Muscle of leg (tissue), 11 donors: ENCODE measurements around the gene CCDC148. TPM values are rescaled to one million over a fixed set of nuclear protein-coding genes. Genes with fewer than 3 reads are reported as not detected.
A peak's percentile ranks its signal among the peaks of the same experiment; 100 is the strongest.

ENCODE experiments used
- DNase-seq: peaks from one replicate; pipeline ENCODE4 v3.0.0; 2013
- H3K27ac ChIP-seq: one replicate; pipeline ENCODE4 v1.5.1; 2013; ENCODE audit warnings: mild to moderate bottlenecking, low read length, control low read depth
- H3K27me3 ChIP-seq: one replicate; pipeline ENCODE4 v1.6.1; 2013; ENCODE audit warnings: low read length; ENCODE audit not compliant: control insufficient read depth, insufficient read depth
- H3K36me3 ChIP-seq: one replicate; pipeline ENCODE4 v1.6.1; 2013; ENCODE audit warnings: low read length; ENCODE audit not compliant: control insufficient read depth, insufficient read depth
- H3K4me1 ChIP-seq: one replicate; pipeline ENCODE4 v1.6.1; 2013; ENCODE audit warnings: low read length; ENCODE audit not compliant: control insufficient read depth, insufficient read depth
- H3K4me3 ChIP-seq: one replicate; pipeline ENCODE4 v1.5.1; 2013; ENCODE audit warnings: low read length, control low read depth
- H3K9me3 ChIP-seq: replicated peaks from 2 replicates; pipeline ENCODE4 v1.6.1; 2013; ENCODE audit warnings: low read depth, low read length; ENCODE audit not compliant: control insufficient read depth
- WGBS: methylation state at CpG from one replicate; pipeline ENCODE4 v1.1.5; 2013; ENCODE audit warnings: missing lambda C conversion rate; ENCODE audit not compliant: insufficient coverage; 5-methylcytosine and 5-hydroxymethylcytosine counted together
- polyA plus RNA-seq, 8 donors: library from polyadenylated mRNA; unstranded; fragments of 120-200 nt; gene quantifications; one replicate each; pipeline versions ENCODE4 v1.2.1 to v1.2.3, GENCODE V29; 2013; ENCODE audit warnings: inconsistent platforms in 1 of 8, low replicate concordance in 1 of 8; ENCODE audit not compliant: insufficient read length in 8 of 8, insufficient read depth in 1 of 8
- total RNA-seq: library from RNA; stranded (reverse); fragments of 120-200 nt; gene quantifications from one replicate; pipeline ENCODE4 v1.2.4, GENCODE V29; 2013

The CCDC148 gene
- total and polyA plus RNA-seq, 9 donors, result 0.24 to 1.2 (median 0.36) TPM

DNA sequence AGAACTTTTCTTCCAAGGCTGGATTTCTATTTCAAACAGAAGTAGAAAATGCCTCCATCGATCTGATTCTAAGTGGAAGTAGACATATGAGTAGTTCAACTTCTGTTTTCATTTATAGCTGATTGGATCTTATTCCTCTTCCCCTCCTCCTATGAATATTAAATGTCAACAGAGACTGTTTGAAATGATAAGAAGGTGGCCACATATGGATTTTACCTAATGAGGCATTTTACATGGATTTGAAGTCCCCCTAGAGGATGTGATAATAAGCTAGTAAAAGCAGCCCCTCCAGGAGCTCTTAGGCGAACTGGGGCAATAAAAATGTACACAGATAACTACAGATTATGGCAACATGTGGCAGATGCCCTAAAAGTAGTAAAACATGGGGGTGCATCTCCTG, 283.8 kb downstream of the CCDC148 start:
- no peaks in the 10 kb centered on the region for H3K4me1 ChIP-seq
- no peaks in the 10 kb centered on the region for H3K9me3 ChIP-seq
- no peaks in the 10 kb centered on the region for H3K36me3 ChIP-seq
- no peak overlapping the region for H3K27ac ChIP-seq
- DNase-seq, result no peak
- H3K4me3 ChIP-seq, result no peak overlapping the region
- H3K27me3 ChIP-seq, result no peaks in the 10 kb centered on the region
- WGBS, result 40% methylated on average over 1 of the region's 2 CpGs

DNA sequence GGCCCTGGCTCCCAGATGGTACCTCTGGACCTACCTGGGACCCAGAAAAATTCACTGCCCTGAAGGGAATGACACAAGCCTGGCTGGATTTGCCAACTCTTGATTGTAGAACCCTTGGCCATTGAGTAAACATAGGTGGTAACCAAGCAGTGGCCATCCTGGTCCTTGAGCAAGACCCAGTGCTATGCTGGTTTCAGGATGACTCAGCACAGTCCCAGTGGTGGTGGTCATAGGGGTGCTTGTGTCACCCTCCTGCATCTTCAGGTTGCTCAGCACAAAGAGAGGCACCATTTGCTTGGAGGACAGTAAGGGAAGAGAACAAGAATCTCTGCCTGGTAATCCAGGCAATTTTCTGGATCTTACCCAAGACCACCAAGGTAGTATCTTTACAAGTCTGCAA, 302.0 kb downstream of the CCDC148 start:
- Histone ChIP-seq H3K4me3 (no peak overlapping the region), H3K36me3 (no peaks in the 10 kb centered on the region), H3K4me1 (no peaks in the 10 kb centered on the region), H3K27me3 (no peaks in the 10 kb centered on the region), H3K9me3 (no peaks in the 10 kb centered on the region), H3K27ac (no peak overlapping the region)
- DNase-seq, result no peak

DNA sequence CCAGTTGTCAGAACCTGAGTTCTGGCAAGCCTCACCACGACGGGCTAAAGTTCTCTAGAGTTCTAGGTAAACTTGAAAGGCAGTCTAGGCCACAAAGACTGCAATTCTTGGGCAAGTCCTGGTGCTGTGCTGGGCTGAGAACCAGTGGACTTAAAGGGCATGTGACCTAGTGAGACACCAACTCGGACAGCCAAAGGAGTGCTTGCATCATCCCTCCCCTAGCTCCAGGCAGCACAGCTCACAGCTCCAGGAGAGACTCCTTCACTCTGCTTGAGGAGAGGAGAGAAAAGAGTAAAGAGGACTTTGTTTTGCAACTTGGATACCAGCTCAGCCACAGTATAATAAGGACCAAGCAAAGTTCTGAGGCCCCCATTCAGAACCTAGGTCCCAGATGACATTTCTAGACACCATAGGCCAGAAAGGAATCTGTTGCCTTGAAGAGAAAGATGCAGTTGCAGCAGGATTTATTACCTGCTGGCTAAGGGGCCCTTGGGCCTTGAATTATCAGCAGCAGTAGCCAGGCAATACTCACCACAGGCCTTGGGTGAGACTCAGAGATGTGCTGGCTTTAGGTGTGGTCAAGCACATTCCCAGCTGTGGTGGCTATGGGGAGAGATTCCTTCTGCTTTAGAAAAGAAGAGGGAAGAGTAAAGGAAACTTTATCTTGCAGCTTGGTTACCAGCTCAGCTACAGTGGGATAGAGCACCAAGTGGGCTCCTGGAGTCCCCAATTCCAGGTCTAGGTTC, 303.1 kb downstream of the CCDC148 start:
- Histone ChIP-seq H3K4me1 (no peaks in the 10 kb centered on the region), H3K36me3 (no peaks in the 10 kb centered on the region), H3K27me3 (no peaks in the 10 kb centered on the region), H3K4me3 (no peak overlapping the region), H3K27ac (no peak overlapping the region), H3K9me3 (no peaks in the 10 kb centered on the region)
- DNase-seq, result no peak
- 94% methylated on average over 2 of the region's 3 CpGs for WGBS

DNA sequence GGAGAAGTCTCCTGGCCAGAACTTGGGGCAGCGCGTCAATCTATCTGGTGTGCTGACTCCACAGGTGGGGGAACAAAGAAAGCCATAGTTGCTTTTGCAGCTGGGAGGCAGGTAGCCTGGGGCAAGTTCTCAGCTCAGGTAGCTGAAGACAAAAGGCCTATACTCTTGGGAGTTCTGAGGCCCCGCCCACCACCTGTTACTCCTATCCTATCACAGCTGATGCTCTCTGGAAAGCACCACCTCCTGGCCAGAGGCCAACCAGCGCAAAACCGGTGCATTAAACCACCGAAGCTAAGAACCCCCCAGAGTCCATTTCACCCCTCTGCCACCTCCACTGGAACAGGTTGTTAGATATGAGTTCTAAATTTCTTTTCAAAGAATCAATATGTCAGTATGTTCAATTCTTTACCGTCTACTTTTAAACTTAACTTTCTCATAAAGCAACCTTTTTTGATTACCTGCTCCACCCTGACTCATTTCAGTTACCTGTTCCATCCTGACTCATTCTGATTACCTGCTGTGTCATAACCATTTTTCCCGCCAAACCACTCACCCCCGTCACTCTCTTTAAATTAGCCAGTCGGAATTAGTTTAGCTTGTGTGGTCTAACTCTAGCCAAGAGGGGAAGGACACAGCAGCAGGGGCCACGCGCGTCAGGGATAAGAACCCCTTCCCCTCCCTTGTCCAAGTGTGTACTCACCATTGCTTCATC, 311.5 kb downstream of the CCDC148 start:
- H3K9me3 ChIP-seq, result no peaks in the 10 kb centered on the region
- DNase-seq, result no peak
- no peaks in the 10 kb centered on the region for H3K27me3 ChIP-seq
- 91% methylated on average over 6 of the region's 13 CpGs for WGBS
- H3K4me3 ChIP-seq, result no peak overlapping the region
- H3K27ac ChIP-seq, result no peak overlapping the region
- no peaks in the 10 kb centered on the region for H3K4me1 ChIP-seq
- H3K36me3 ChIP-seq, result no peaks in the 10 kb centered on the region

DNA sequence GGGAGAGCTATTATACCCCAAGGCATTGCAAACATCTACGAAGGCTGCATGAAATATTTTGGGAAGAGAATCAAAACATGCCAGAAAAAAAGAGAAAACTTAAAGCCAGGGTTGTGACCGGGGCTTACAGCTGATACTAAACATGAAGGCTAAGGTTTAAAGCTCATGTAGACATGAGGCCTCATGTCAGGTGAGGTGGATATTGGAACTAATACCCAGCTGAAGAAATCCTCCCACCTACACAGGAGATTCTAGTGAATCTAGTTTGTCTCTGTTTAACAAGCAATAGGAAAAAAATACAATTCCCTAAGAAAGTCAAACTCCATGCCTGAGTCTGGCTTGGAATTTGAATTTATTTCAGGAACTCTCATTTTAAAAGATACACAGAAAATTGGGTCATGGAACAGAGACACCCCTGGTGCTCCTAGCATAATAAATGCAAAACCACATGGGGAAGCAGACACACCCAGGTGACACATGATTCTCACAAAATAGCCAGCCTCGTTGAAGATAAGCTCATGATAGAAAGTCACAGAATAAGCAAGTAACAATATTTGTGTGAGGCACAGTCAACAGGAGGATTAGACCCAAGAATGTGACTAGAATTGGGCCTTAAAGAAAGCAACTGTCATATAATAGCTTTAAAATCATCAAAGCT, 312.7 kb downstream of the CCDC148 start:
- Histone ChIP-seq H3K9me3 (no peaks in the 10 kb centered on the region), H3K27ac (no peak overlapping the region), H3K27me3 (no peaks in the 10 kb centered on the region), H3K4me3 (no peak overlapping the region), H3K4me1 (no peaks in the 10 kb centered on the region), H3K36me3 (no peaks in the 10 kb centered on the region)
- no peak for DNase-seq
- no CpG with 5 or more reads among the region's 3 CpGs for WGBS

DNA sequence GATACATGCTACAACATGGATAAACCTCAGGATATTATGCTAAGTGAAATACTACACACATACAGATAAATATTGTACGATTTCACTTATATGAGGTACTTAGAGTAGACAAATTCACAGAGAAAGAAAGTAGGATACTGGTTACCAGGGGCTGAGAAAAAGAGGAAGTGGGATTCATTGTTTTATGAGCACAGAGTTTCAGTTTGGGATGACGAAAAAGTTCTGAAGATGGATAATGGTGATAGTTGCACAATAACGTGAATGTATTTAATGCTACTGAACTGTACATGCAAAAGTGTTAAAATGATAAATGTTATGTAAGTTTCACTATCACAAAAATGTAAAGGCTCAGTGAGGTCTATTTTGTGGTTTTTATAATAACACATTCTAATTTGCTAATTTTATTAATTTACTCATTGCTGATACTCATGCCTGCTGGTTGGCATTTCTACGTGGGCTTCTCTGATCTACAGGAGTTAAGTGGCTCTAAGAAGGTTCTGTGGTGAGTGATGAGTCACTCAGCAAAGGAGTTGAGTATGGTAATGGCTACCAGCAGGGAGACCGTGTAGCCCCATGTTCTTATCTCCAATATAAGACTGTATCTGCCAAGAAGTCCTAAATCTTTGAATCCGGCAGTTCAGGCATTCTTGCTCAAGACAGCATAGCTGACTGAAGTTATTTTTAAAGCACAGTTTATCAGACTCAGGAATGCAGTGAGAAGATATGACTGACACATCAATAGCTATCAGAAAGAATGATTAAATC, 313.8 kb downstream of the CCDC148 start:
- H3K27ac ChIP-seq, result no peak overlapping the region
- DNase-seq, result peak; percentile 8
- no peaks in the 10 kb centered on the region for H3K9me3 ChIP-seq
- no peaks in the 10 kb centered on the region for H3K36me3 ChIP-seq
- H3K4me1 ChIP-seq, result no peaks in the 10 kb centered on the region
- H3K27me3 ChIP-seq, result no peaks in the 10 kb centered on the region
- WGBS, result no CpG with 5 or more reads among the region's 6 CpGs
- H3K4me3 ChIP-seq, result no peak overlapping the region

DNA sequence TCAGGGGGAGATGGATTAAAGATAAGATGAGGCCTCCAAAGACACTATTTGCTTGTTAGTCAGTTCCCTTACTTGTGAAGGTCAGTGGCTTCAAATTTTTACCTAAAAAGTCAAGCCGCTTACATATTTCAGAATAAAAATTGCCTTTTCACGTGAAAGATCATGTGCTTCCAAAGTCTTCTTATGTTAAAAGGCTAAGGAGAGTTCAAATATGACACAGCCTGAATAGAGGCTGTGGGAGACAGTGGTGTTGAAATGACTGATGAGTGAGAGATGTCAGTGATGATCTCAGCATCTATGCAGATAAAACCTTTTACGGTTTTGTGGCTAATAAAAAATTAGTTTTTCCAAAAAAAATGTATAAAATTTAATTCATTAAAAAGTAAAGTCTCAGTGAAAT, 314.4 kb downstream of the CCDC148 start:
- Histone ChIP-seq H3K27ac (no peak overlapping the region), H3K9me3 (no peaks in the 10 kb centered on the region), H3K36me3 (no peaks in the 10 kb centered on the region), H3K27me3 (no peaks in the 10 kb centered on the region), H3K4me3 (no peak overlapping the region), H3K4me1 (no peaks in the 10 kb centered on the region)
- DNase-seq, result no peak
- WGBS, result 80% methylated on average over 1 of the region's 3 CpGs

DNA sequence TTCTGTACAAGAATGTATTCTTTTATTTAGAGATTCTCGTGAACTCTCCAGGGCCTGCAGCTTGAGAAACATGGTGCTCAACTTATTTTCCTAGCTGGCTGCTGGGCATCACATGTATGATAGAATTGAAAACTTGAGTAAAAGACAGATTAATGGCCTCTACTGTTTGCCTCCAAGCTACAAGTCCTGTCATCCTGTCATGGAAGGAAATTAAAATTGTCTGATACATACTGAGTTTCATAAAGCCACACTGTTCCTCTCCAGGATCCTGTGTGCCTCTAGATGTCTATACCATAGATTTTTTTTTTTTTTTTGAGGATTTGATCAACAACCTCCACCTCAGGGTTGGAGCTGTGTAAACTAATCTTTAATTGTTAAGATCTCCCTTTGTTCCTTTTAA, 316.4 kb downstream of the CCDC148 start:
- Histone ChIP-seq H3K36me3 (no peaks in the 10 kb centered on the region), H3K4me1 (no peaks in the 10 kb centered on the region), H3K4me3 (no peak overlapping the region), H3K27ac (no peak overlapping the region), H3K9me3 (no peaks in the 10 kb centered on the region), H3K27me3 (no peaks in the 10 kb centered on the region)
- no CpG with 5 or more reads among the region's 1 CpG for WGBS
- no peak for DNase-seq

DNA sequence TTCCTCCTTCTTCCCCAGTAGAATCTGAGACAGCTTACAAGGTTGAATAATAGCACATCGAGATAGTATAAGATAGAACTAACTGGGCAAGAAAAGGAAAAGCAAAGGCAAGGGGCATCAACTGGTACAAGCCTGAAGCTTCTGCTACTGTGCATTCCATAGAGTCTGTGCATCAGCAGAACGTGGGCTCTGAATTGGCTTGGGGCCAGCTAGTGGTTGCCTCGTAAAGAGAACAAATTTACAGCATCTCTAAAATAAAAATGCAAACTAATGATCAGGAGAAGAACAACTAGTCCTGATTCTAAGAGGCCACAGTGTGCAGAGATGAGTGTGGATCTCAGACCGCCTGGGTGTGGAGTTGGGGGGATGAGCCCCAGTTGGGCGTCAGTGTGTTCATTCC, 318.3 kb downstream of the CCDC148 start:
- H3K4me3 ChIP-seq, result no peak overlapping the region
- WGBS, result 60% methylated on average over 1 of the region's 5 CpGs
- no peak for DNase-seq

DNA sequence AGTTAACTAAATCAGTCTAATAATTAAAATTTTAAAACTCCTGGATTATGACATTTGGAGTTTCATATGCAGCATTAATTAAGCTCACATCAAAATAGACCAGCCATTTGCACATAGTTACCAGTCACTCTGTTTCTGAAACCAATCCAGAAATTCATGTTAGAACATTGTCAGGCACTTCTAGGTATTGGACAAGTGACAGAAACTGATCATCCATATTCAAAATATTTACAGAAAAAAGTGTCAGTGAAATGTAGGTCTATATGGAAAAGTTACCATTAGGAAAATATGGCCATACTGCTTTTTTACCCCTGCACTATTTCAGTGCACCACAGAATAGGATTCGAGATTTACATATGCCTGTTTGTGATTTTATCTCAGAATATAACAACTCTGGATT, 321.5 kb downstream of the CCDC148 start:
- DNase-seq, result no peak
- no CpG with 5 or more reads among the region's 1 CpG for WGBS
- Histone ChIP-seq H3K9me3 (no peaks in the 10 kb centered on the region), H3K27ac (no peak overlapping the region), H3K4me1 (no peaks in the 10 kb centered on the region), H3K27me3 (no peaks in the 10 kb centered on the region), H3K36me3 (no peaks in the 10 kb centered on the region), H3K4me3 (no peak overlapping the region)

More for the DNA sequence above, 318.3 kb downstream of the CCDC148 start:
- H3K9me3 ChIP-seq, result no peaks in the 10 kb centered on the region
- no peaks in the 10 kb centered on the region for H3K36me3 ChIP-seq
- H3K27me3 ChIP-seq, result no peaks in the 10 kb centered on the region
- H3K4me1 ChIP-seq, result no peaks in the 10 kb centered on the region
- no peak overlapping the region for H3K27ac ChIP-seq
